Left cardiac atrium (tissue), 2 donors: ENCODE measurements around the gene CEL. TPM values are rescaled to one million over a fixed set of nuclear protein-coding genes. Genes with fewer than 3 reads are reported as not detected.

Experiments used
- microRNA-seq, 2 donors: library from miRNA; unstranded; fragments of <30 nt; microRNA quantifications; one replicate each; pipeline ENCODE4 v1.2.0, GENCODE V29; 2020
- total RNA-seq, 2 donors: library from RNA; stranded (reverse); fragmentation: NEBNext Ultra II Directional; extraction: Animal tissue kit (Norgen Biotek cat#: 25700); gene quantifications; one replicate each; pipeline ENCODE4 v1.2.1, GENCODE V29; 2021
- donor health status: DM: no; HTN: yes; CAD: no; lungs with severe emphysema.
- donor health status: DM: yes; HTN: yes; CAD: no.

CEL gene
- total RNA-seq, 2 donors from 2014 or later, result 2.5 to 8.8 TPM

Small RNA genes within 50 kb of the gene (microRNA-seq; reads per million reads assigned to microRNA genes)
- 0.20 to 1.4 reads per million in 2 donors for gene MIR6877

Other genes with a start within 250 kb of the CEL start
- gene AK8, start 183.7 kb upstream of the CEL start, total RNA-seq, result under 1 TPM; 0.18 to 0.32 TPM
- gene SPACA9, start 183.1 kb upstream of the CEL start, total RNA-seq, result 1 to 10 TPM; 5.4 to 6.5 TPM
- 10 to 100 TPM; 25.3 to 30.5 TPM for gene TSC1, start 117.4 kb upstream of the CEL start, total RNA-seq
- gene GFI1B, start 83.3 kb upstream of the CEL start, total RNA-seq, result under 1 TPM in 1 of 2 donors, not detected in 1; 0.12 TPM
- gene GTF3C5, start 31.0 kb upstream of the CEL start, total RNA-seq, result 10 to 100 TPM; 30.9 to 35.2 TPM
- gene RALGDS, start 59.3 kb downstream of the CEL start, total RNA-seq, result 10 to 100 TPM; 27.0 to 29.3 TPM
- 10 to 100 TPM; 10.8 to 12.8 TPM for gene GBGT1, start 101.9 kb downstream of the CEL start, total RNA-seq
- gene OBP2B, start 147.3 kb downstream of the CEL start, total RNA-seq, result not detected
- 1 to 10 TPM; 1.7 to 2.1 TPM for gene ABO, start 213.2 kb downstream of the CEL start, total RNA-seq